NT2/D1 (cell line): Measurements from ENCODE around the gene TPCN2.

Experiments used
- DNase-seq: peaks from one replicate; pipeline ENCODE4 v3.0.0-alpha.2; 2011; ENCODE audit warnings: low read depth, low spot score
- H3K27me3 ChIP-seq: 2 replicates; pipeline ENCODE4 v1.6.0; 2011; ENCODE audit warnings: mild to moderate bottlenecking; ENCODE audit not compliant: insufficient read length, insufficient read depth
- H3K36me3 ChIP-seq: 2 replicates; pipeline ENCODE4 v1.6.1; 2011; ENCODE audit warnings: mild to moderate bottlenecking, low read length, mixed read lengths; ENCODE audit not compliant: insufficient read depth, insufficient read length
- H3K4me1 ChIP-seq: 2 replicates; pipeline ENCODE4 v1.5.1; 2011; ENCODE audit not compliant: insufficient read depth, insufficient read length
- H3K4me3 ChIP-seq: 2 replicates; pipeline ENCODE4 v1.5.1; 2011; ENCODE audit warnings: low read depth; ENCODE audit not compliant: insufficient read length
- H3K9ac ChIP-seq: 2 replicates; pipeline ENCODE4 v1.6.0; 2011; ENCODE audit warnings: low read depth; ENCODE audit not compliant: insufficient read length
- H3K9me3 ChIP-seq: 2 replicates; pipeline ENCODE4 v1.5.1; 2011; ENCODE audit warnings: mild to moderate bottlenecking, low read length; ENCODE audit not compliant: insufficient read depth
- SUZ12 ChIP-seq: IDR thresholded peaks from 2 replicates; pipeline ENCODE4 v1.6.1; 2011; ENCODE audit not compliant: insufficient read length, insufficient read depth; ENCODE audit errors: extremely low read depth
- YY1 ChIP-seq: IDR thresholded peaks from 2 replicates; pipeline ENCODE4 v1.6.1; 2011; ENCODE audit not compliant: insufficient read length, insufficient read depth
- ZNF274 ChIP-seq: IDR thresholded peaks from 2 replicates; pipeline ENCODE4 v1.6.1; 2011; ENCODE audit warnings: mild to moderate bottlenecking, low read depth, low read length

Gene TPCN2

DNA sequence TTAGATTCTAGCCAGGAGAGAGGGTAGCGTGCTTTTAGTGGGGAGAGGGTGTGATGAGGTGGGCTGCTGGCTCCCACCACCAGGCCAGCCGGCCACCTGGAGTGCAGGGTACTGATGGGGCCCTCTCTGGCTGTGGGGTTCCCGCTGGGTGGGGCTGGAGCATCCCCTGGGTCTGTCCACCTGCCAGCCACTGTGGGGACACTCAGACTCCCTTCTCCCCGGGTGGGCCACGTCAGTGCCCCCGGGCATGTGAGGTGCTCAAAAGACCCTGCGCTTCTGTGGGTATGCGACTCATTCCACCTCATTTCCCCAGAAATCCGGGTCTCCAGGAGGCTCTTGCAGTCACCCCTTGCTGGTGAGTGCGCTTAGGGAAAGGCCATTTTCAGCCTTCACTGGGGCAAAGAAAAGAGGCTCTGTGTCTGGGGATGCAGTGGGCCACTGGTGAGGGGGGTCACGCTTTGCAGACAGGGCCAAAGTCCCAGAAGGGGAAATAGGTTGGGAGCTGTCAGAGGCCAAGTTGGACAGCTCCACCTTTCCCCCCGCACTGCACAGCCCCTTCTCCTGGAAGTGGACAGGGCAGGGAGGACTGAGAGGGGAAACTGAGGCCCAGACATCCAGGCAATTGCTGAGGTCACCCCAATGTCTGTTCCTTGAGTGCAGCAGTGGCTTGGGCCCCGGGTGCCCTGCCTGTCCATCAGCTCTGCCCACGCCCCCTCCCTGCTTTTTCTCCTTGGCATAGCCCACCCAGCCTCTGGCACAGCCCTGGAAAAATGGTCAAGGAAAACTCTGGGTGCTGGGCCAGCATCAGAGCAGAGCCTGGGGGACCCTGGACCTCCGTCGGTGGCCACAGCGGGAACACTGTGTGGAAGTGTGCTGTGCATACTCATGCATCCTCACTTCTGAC is 53.3 kb downstream of the TPCN2 start:
- H3K9ac ChIP-seq, result no peak overlapping the region
- no peak for DNase-seq
- no peaks in the 10 kb centered on the region for H3K36me3 ChIP-seq
- no peak for TF ChIP-seq YY1
- TF ChIP-seq ZNF274, result no peak
- TF ChIP-seq SUZ12, result no peak
- H3K4me1 ChIP-seq, result peaks cover 3% of the 10 kb centered on the region
- H3K27me3 ChIP-seq, result no peaks in the 10 kb centered on the region
- H3K4me3 ChIP-seq, result no peak overlapping the region
- no peaks in the 10 kb centered on the region for H3K9me3 ChIP-seq

DNA sequence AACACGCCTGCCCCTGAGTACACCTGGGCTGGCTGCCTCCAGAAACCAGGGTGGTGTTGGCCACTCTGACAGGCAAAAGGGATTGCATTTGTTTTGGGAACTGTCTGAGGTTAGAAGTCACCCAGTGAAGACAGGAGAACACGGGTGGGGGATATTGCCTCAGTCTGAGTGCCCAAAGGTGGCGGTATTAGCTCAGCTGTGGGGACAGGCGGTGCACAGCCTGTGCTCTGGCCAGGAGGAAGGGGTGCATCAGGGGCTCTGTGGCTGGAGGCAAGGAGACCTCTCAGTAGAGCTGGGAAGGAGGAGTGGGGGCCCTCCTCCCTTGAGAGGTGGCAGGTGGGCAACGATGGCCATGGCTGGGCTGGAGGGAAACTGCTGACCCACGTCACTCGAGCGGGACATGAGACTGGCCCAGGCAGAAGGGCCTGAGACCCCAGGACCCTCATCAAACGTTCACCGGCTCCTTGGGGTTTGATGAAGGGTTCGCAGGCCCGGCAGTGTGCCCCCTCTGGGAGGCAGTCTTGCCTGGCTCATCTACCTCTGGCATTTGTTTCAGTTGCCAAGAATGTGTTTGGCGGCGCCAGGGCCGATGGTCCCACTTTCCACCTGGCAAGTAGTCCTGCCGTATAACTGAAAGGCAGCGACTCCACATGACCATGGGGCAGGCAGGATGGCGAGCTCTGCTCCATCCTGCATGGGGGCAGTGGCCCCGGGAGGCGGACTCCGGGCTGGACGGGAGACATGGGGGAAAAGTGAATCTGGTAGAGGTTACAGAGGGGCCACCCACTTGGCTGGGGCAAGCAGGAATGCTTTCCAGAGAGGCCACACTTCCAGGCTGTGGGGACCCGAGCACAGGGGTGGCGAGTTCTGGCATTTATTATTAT is 54.2 kb downstream of the TPCN2 start:
- no peak overlapping the region for H3K9ac ChIP-seq
- H3K27me3 ChIP-seq, result no peaks in the 10 kb centered on the region
- TF ChIP-seq ZNF274 (no peak), SUZ12 (no peak), YY1 (no peak)
- H3K4me1 ChIP-seq, result peaks cover 3% of the 10 kb centered on the region
- no peak for DNase-seq
- H3K36me3 ChIP-seq, result no peaks in the 10 kb centered on the region
- no peak overlapping the region for H3K4me3 ChIP-seq
- no peaks in the 10 kb centered on the region for H3K9me3 ChIP-seq

- no peak for DNase-seq
- Histone ChIP-seq H3K9ac (no peak overlapping the region), H3K9me3 (peaks cover 3% of the 10 kb centered on the region; the same call in 1 of the 2 replicates), H3K4me3 (no peak overlapping the region), H3K36me3 (no peaks in the 10 kb centered on the region), H3K27me3 (no peaks in the 10 kb centered on the region), H3K4me1 (peaks cover 3% of the 10 kb centered on the region)
- TF ChIP-seq SUZ12, result no peak
- TF ChIP-seq ZNF274, result no peak
- TF ChIP-seq YY1, result no peak
These were observed 55.6 kb downstream of the TPCN2 start for GRCh38 chr11:69104212-69104855.

GRCh38 chr11:69104856-69105395 is 56.2 kb downstream of the TPCN2 start:
- peaks cover 3% of the 10 kb centered on the region; the same call in 1 of the 2 replicates for H3K9me3 ChIP-seq
- no peak overlapping the region for H3K9ac ChIP-seq
- H3K36me3 ChIP-seq, result no peaks in the 10 kb centered on the region
- TF ChIP-seq SUZ12, result no peak
- no peak for TF ChIP-seq ZNF274
- no peak for TF ChIP-seq YY1
- no peaks in the 10 kb centered on the region for H3K27me3 ChIP-seq
- no peak for DNase-seq
- H3K4me3 ChIP-seq, result no peak overlapping the region
- H3K4me1 ChIP-seq, result peaks cover 3% of the 10 kb centered on the region

DNA sequence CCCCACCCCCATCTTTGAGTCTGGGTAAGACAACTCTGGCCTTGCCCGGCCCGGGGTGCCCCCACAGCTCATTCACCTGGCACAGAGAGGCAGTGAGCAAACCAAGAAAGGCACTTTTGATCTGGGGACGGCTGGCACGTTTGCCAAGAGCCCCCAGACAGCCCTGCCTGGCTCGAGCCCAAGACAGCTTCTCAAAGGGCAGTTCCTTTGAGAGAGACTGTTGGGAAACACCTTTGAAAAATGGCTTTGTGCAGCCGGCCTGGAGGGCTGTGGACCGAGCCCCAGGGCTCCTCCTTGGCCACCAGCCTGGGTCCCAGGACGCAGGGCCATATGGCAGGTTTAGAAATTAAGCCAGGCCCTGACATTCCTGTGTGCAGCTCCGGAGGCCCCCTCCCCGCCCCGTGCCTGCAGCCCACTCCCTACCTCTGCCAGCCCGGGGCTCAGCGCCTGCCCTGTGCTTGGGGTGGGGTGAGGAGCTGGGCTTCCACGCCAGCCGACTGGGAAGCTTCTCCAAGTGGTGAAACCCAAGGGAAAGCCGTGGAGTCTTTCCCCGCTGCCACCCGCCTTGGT is 56.8 kb downstream of the TPCN2 start:
- Histone ChIP-seq H3K9me3 (peaks cover 3% of the 10 kb centered on the region; the same call in 1 of the 2 replicates), H3K9ac (no peak overlapping the region), H3K27me3 (no peaks in the 10 kb centered on the region), H3K36me3 (no peaks in the 10 kb centered on the region), H3K4me3 (no peak overlapping the region), H3K4me1 (peaks cover 3% of the 10 kb centered on the region)
- DNase-seq, result no peak
- TF ChIP-seq SUZ12 (no peak), ZNF274 (no peak), YY1 (no peak)

DNA sequence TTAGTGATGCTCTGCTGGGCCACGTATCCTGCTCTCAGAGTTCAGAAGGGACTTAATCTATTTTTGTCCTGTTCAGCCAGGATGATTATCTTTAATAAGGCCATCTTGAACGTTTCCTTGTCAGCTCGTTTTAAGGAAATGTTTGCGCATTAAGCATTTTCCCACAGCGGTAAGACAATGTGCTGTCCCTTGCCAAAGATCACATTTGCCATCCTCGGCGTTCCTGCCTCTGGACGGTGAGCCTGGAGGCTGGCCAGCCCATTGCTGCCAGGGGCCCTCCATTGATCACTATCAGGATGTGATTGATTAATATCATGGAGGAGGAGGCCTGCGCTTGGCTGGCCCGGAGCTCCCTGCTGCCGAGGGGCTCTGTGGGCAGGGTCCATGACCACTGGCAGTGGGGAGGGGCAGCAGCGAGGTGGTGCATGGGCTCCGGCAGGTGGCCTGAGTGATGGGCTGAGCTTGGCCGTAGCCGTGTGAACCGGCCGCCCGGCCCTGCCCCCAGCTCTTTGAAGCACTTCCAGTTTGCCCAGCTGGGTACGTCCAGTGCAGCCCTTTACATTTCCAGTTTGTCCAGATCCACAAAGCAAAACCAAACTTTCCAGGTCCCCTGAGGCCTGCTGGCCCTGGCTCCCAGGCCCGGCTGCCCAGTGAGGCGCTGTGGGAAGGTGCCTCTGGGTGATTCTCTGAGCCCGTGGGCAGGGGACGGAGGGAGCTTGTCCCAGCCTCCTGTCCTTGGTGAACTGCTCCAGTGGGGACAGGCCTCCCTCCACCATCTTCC is 57.5 kb downstream of the TPCN2 start:
- Histone ChIP-seq H3K27me3 (no peaks in the 10 kb centered on the region), H3K9me3 (peaks cover 3% of the 10 kb centered on the region; the same call in 1 of the 2 replicates), H3K4me1 (peaks cover 3% of the 10 kb centered on the region), H3K36me3 (no peaks in the 10 kb centered on the region), H3K4me3 (no peak overlapping the region), H3K9ac (no peak overlapping the region)
- DNase-seq, result no peak
- TF ChIP-seq YY1 (no peak), ZNF274 (no peak), SUZ12 (no peak)
